WI38 (cell line): ENCODE data around the gene TMEM143.

ENCODE experiments used
- H3K4me3 ChIP-seq: 2 replicates; pipeline ENCODE4 v1.5.1; 2011; ENCODE audit warnings: low read depth, mild to moderate bottlenecking, control low read depth, low read length
- TF ChIP-seq, protein P1 (sequence below): IDR thresholded peaks from 2 replicates; pipeline ENCODE4 v1.5.1; 2012; ENCODE audit warnings: low read depth, mild to moderate bottlenecking, control low read depth, low read length

The TMEM143 gene

DNA sequence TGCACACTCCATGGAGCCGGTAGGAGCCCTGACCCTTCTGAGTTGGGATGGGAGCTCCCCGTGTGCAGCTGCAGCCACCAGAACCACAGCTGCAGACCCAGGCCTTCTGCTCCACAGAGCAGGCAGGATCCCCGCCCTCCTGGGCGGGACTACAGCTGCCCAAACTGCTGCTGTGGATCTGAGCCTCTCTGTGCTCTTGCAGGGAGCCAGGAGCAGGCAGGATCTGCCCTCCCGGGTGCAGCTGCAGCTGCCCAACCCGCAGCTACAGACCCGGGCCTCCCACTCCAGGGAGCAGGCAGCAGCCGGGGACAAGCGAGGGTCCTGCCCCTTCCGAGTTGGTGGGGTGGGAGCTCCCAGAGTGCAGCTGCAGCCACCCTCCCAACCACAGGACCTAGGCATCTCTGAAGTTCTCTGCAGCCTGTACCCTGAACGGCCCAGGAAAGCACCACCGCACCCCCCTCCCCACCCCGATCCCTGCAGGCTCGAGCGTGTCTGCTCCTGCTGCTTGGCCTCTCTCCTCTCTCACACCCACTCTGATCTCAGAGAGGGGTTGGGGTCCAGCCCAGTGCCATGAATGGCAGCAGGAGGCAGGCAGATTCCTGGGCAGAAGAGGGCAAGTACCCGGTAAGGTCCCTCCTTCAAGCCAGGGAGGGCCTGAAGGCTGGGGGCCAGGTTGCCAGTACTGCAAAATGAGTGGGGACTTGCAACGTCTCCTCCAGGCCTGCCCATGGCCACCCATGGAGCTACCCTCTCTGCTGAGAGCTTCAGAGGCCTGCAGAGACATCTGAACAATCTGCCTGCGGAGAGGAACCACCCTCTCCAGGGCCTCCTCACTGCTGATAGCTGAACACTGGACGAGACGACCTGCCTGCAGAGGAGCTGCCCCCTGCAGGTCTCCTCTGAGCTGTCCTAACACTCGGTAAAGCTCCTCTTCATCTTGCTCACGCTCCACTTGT is 54.8 kb downstream of the TMEM143 start:
- TF ChIP-seq, protein P1, sequence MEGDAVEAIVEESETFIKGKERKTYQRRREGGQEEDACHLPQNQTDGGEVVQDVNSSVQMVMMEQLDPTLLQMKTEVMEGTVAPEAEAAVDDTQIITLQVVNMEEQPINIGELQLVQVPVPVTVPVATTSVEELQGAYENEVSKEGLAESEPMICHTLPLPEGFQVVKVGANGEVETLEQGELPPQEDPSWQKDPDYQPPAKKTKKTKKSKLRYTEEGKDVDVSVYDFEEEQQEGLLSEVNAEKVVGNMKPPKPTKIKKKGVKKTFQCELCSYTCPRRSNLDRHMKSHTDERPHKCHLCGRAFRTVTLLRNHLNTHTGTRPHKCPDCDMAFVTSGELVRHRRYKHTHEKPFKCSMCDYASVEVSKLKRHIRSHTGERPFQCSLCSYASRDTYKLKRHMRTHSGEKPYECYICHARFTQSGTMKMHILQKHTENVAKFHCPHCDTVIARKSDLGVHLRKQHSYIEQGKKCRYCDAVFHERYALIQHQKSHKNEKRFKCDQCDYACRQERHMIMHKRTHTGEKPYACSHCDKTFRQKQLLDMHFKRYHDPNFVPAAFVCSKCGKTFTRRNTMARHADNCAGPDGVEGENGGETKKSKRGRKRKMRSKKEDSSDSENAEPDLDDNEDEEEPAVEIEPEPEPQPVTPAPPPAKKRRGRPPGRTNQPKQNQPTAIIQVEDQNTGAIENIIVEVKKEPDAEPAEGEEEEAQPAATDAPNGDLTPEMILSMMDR: no peak
- H3K4me3 ChIP-seq: no peak overlapping the region

GRCh38 chr19:48303866-48304265 is 59.9 kb downstream of the TMEM143 start:
- no peak overlapping the region for H3K4me3 ChIP-seq
- TF ChIP-seq, protein P1: no peak

GRCh38 chr19:48303367-48303766 is 60.4 kb downstream of the TMEM143 start:
- no peak overlapping the region for H3K4me3 ChIP-seq
- TF ChIP-seq, protein P1: no peak

DNA sequence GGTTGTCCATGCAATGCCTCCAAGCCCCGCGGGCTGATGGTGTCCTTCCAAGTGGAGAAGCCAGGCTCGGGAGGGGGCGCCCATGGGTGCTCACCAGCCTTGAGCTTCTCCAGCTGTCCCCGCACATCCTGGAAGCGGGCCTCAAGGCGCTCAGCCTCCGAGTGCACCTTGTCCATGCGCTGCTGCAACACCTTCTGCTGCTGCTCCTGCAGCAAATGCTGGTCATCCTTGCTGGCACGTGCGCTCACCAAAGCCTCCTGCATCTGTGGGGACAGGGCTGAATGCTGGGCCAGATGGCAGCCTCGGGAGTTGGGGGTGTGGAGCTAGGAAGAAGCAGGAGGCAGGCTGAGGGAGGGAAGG is 61.2 kb downstream of the TMEM143 start:
- TF ChIP-seq, protein P1: no peak
- H3K4me3 ChIP-seq: no peak overlapping the region

- H3K4me3 ChIP-seq: no peak overlapping the region
- TF ChIP-seq, protein P1: no peak
Observed at GRCh38 chr19:48301886-48302599, 61.7 kb downstream of the TMEM143 start.

- H3K4me3 ChIP-seq: no peak overlapping the region
- TF ChIP-seq, protein P1: no peak
Observed at GRCh38 chr19:48297975-48298374, 65.8 kb downstream of the TMEM143 start.
